Stimulated activated naive B cell treated with anti-CD40 and anti-IgM and Interleukin-4, amounts not matched to agents 10 μg/mL and 1 μg/mL and 100 μg/mL, for 72 hours (primary cell): ENCODE results near the gene THEM5.
"Not testable (repeated sequence)": the region's sequence is repeated elsewhere in the genome, so short reads cannot be mapped to it uniquely, and the experiment has no call there.

Experiments used
- ATAC-seq, 2 donors: fragments of 150-1000 bp; cut with Tn5 transposase; replicated peaks; 2 replicates each; pipeline ENCODE4 v1.10.0; 2021; ENCODE audit warnings: moderate library complexity in 1 of 2
- DNase-seq: peaks from one replicate; pipeline ENCODE4 v3.0.0; 2021
- H3K27ac Mint-ChIP-seq: one replicate; pipeline ENCODE4 v1.8.0; 2022; ENCODE audit warnings: mild to moderate bottlenecking, mixed read lengths
- H3K27me3 Mint-ChIP-seq, 2 donors: one replicate each; pipeline ENCODE4 v1.8.0; 2022; ENCODE audit warnings: mixed read lengths in 2 of 2
- H3K36me3 Mint-ChIP-seq, 2 donors: one replicate each; pipeline ENCODE4 v1.8.0; 2022; ENCODE audit warnings: mixed read lengths in 2 of 2, mild to moderate bottlenecking in 1 of 2
- H3K4me1 Mint-ChIP-seq, 2 donors: one replicate each; pipeline ENCODE4 v1.8.0; 2022; ENCODE audit warnings: mixed read lengths in 2 of 2, mild to moderate bottlenecking in 1 of 2
- H3K4me3 Mint-ChIP-seq, 2 donors: one replicate each; pipeline ENCODE4 v1.8.0; 2022; ENCODE audit warnings: mild to moderate bottlenecking in 2 of 2, mixed read lengths in 2 of 2, moderate library complexity in 1 of 2
- H3K9me3 Mint-ChIP-seq, 2 donors: one replicate each; pipeline ENCODE4 v1.8.0; 2022; ENCODE audit warnings: mixed read lengths in 2 of 2, mild to moderate bottlenecking in 1 of 2

THEM5 gene

GRCh38 chr1:151853411-151853943, at the start of gene THEM5:
Gene THEM5 (minus strand): TSS chr1:151853712. CDS start chr1:151853565, 147 bp downstream.
- peaks cover 24 to 35% of the 10 kb centered on the region in 2 donors for H3K27me3 Mint-ChIP-seq
- H3K4me3 Mint-ChIP-seq, result no peak within 1 kb of the TSS
- H3K36me3 Mint-ChIP-seq, result peaks cover 9 to 20% of the 10 kb centered on the region in 2 donors
- H3K9me3 Mint-ChIP-seq, result no peaks in the 10 kb centered on the region
- no peak within 1 kb of the TSS for H3K27ac Mint-ChIP-seq
- DNase-seq (no peak), ATAC-seq (no peak)
- peaks cover 10 to 12% of the 10 kb centered on the region in 2 donors for H3K4me1 Mint-ChIP-seq

GRCh38 chr1:151902858-151903257, 49.3 kb upstream of the THEM5 start:
- Mint-ChIP-seq H3K4me3 (no peak overlapping the region), H3K27me3 (no peaks in the 10 kb centered on the region), H3K36me3 (peaks cover 68 to 84% of the 10 kb centered on the region in 2 donors), H3K27ac (no peak overlapping the region), H3K4me1 (peaks cover 8 to 21% of the 10 kb centered on the region in 2 donors), H3K9me3 (peaks cover 20 to 29% of the 10 kb centered on the region in 2 donors)
- DNase-seq (no peak), ATAC-seq (no peak)

GRCh38 chr1:151900804-151901203, 47.3 kb upstream of the THEM5 start:
- peaks cover 20 to 22% of the 10 kb centered on the region in 2 donors for H3K9me3 Mint-ChIP-seq
- H3K4me3 Mint-ChIP-seq, ATAC-seq, H3K27ac Mint-ChIP-seq, DNase-seq, H3K27me3 Mint-ChIP-seq: not testable (repeated sequence)
- H3K4me1 Mint-ChIP-seq, result peaks cover 8 to 19% of the 10 kb centered on the region in 2 donors
- H3K36me3 Mint-ChIP-seq, result peaks cover 53 to 70% of the 10 kb centered on the region in 2 donors

- no peak overlapping the region for H3K4me3 Mint-ChIP-seq
- no peaks in the 10 kb centered on the region for H3K27me3 Mint-ChIP-seq
- H3K36me3 Mint-ChIP-seq, result peaks cover 44 to 65% of the 10 kb centered on the region in 2 donors
- no peak for DNase-seq
- H3K4me1 Mint-ChIP-seq, result peaks cover 6 to 12% of the 10 kb centered on the region in 2 donors
- H3K27ac Mint-ChIP-seq, result no peak overlapping the region
- H3K9me3 Mint-ChIP-seq, result peaks cover 19 to 20% of the 10 kb centered on the region in 2 donors
- no peak for ATAC-seq
These were observed 45.0 kb upstream of the THEM5 start for GRCh38 chr1:151898519-151898991.

GRCh38 chr1:151897991-151898431, 44.5 kb upstream of the THEM5 start:
- Mint-ChIP-seq H3K27me3 (no peaks in the 10 kb centered on the region), H3K4me1 (peaks cover 6 to 12% of the 10 kb centered on the region in 2 donors), H3K36me3 (peaks cover 47 to 68% of the 10 kb centered on the region in 2 donors), H3K27ac (no peak overlapping the region), H3K9me3 (peaks cover 19 to 20% of the 10 kb centered on the region in 2 donors), H3K4me3 (no peak overlapping the region)
- no peak for DNase-seq
- no peak for ATAC-seq

DNA sequence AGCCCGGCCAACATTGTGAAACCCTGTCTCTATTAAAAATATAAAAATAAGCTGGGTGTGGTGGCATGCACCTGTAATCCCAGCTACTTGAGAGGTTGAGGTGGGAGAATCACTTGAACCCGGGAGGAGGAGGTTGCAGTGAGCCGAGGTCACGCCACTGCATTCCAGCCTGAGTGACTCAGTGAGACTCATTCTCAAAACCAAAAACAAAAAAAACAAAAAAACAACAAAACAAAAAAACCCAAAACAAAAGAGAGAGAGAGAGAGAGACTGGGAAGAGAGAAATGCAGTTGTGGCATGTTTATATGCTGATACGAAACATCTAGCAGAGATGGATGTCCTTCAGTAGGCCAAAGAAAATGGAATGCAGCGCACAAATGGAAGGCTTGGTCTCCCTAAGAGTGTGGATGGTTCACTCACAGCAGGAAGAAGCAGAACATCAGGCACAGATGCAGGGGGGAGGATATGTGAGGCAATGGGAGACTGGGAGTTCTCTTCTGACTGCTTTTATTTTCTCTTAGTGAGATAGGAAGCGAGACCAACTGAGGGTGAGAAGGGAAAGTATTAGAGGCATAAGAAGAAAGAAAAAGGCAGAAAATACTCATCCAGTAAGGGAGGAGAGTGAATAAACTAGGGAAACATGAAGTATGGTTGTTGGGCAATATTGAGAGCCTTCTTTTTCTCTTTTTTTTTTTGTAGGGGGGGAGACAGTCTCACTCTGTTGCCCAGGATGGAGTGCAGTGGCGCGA, 39.8 kb upstream of the THEM5 start:
- H3K27ac Mint-ChIP-seq, result no peak overlapping the region
- H3K27me3 Mint-ChIP-seq, result no peaks in the 10 kb centered on the region
- DNase-seq (no peak), ATAC-seq (no peak)
- H3K4me3 Mint-ChIP-seq, result no peak overlapping the region
- H3K4me1 Mint-ChIP-seq, result peaks cover 0 to 4% of the 10 kb centered on the region in 2 donors
- H3K9me3 Mint-ChIP-seq, result no peaks in the 10 kb centered on the region
- H3K36me3 Mint-ChIP-seq, result peaks cover 37 to 57% of the 10 kb centered on the region in 2 donors

GRCh38 chr1:151892190-151892589, 38.7 kb upstream of the THEM5 start:
- H3K27ac Mint-ChIP-seq, result no peak overlapping the region
- no peaks in the 10 kb centered on the region for H3K9me3 Mint-ChIP-seq
- H3K4me3 Mint-ChIP-seq, result no peak overlapping the region
- no peaks in the 10 kb centered on the region for H3K4me1 Mint-ChIP-seq
- ATAC-seq (no peak), DNase-seq (no peak)
- no peaks in the 10 kb centered on the region for H3K27me3 Mint-ChIP-seq
- H3K36me3 Mint-ChIP-seq, result peaks cover 43 to 58% of the 10 kb centered on the region in 2 donors

DNA sequence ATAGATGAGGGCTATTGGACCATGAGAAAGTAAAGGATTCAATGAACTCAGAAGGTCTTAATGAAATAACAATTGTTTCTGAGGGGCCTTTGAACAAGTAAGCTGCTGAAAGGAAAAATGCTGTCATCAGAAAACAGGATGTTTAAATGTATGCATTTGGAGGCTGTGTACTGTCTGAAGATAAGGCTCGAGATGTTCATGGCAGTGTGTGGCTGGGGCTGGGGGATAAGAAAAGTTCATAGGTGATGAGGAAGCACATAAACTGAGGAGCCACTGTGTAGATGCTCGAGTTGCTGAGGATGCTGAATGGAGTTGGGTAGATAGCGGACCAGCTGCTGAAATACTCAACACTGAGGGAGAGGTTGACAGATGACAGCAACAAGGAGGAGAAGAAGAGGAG, 38.0 kb upstream of the THEM5 start:
- Mint-ChIP-seq H3K4me1 (no peaks in the 10 kb centered on the region), H3K27me3 (no peaks in the 10 kb centered on the region), H3K27ac (no peak overlapping the region), H3K9me3 (no peaks in the 10 kb centered on the region), H3K4me3 (no peak overlapping the region), H3K36me3 (peaks cover 46 to 64% of the 10 kb centered on the region in 2 donors)
- ATAC-seq, result no peak
- DNase-seq, result no peak

GRCh38 chr1:151888972-151889570, 35.6 kb upstream of the THEM5 start:
- H3K4me1 Mint-ChIP-seq, result no peaks in the 10 kb centered on the region
- no peak overlapping the region for H3K4me3 Mint-ChIP-seq
- ATAC-seq (peak; percentile 38 to 45), DNase-seq (no peak)
- H3K27me3 Mint-ChIP-seq, result no peaks in the 10 kb centered on the region
- H3K36me3 Mint-ChIP-seq, result peaks cover 48 to 56% of the 10 kb centered on the region in 2 donors
- H3K9me3 Mint-ChIP-seq, result no peaks in the 10 kb centered on the region
- no peak overlapping the region for H3K27ac Mint-ChIP-seq

DNA sequence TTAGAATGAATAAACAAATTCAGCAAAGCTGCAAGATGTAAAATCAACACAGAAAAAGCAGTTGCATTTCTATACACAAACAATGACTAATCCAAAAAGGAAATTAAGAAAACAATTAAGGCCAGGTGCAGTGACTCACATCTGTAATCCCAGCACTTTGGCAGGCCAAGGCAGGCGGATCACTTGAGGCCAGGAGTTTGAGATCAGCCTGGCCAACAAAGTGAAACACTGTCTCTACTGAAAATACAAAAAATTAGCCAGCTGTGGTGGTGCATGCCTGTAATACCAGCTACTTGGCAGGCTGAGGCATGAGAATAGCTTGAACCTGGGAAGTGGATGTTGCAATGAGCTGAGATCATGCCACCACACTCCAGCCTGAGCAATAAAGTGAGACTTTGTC, 33.5 kb upstream of the THEM5 start:
- ATAC-seq (no peak), DNase-seq (no peak)
- Mint-ChIP-seq H3K27me3 (no peaks in the 10 kb centered on the region), H3K9me3 (peaks cover 4 to 6% of the 10 kb centered on the region in 2 donors), H3K27ac (no peak overlapping the region), H3K4me1 (peaks cover 8 to 10% of the 10 kb centered on the region in 2 donors), H3K4me3 (no peak overlapping the region), H3K36me3 (peaks cover 42 to 47% of the 10 kb centered on the region in 2 donors)

DNA sequence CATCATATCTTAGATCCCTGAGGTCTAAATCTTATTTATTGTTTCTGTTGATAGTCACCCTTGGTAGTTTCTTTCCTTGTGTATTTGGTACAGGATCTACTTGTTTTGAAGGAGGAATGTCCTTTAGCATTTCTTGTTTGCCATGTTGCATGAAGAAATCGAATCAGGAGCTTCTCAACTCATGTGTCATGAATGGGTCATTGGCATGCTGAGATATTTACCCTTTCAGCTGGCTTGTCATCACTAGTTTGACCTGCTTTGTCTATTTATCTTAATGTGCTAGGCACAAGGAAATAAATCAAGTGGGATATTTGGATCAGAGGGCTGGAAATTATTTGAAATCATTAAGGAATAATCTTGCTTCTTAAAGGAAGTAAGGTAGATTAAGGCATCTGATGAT, 32.0 kb upstream of the THEM5 start:
- Mint-ChIP-seq H3K36me3 (peaks cover 30 to 41% of the 10 kb centered on the region in 2 donors), H3K27me3 (no peaks in the 10 kb centered on the region), H3K9me3 (peaks cover 4 to 6% of the 10 kb centered on the region in 2 donors), H3K4me3 (no peak overlapping the region), H3K27ac (no peak overlapping the region), H3K4me1 (peaks cover 10 to 18% of the 10 kb centered on the region in 2 donors)
- no peak for ATAC-seq
- DNase-seq, result no peak

- Mint-ChIP-seq H3K27ac (peak overlapping the region; percentile 67), H3K36me3 (peaks cover 30 to 39% of the 10 kb centered on the region in 2 donors), H3K4me1 (peaks cover 10 to 18% of the 10 kb centered on the region in 2 donors)
- H3K4me3 Mint-ChIP-seq, H3K9me3 Mint-ChIP-seq, DNase-seq, H3K27me3 Mint-ChIP-seq, ATAC-seq: not testable (repeated sequence)
These were observed 31.4 kb upstream of the THEM5 start for GRCh38 chr1:151884879-151885278.

GRCh38 chr1:151884445-151884844, 30.9 kb upstream of the THEM5 start:
- peaks cover 29 to 37% of the 10 kb centered on the region in 2 donors for H3K36me3 Mint-ChIP-seq

DNA sequence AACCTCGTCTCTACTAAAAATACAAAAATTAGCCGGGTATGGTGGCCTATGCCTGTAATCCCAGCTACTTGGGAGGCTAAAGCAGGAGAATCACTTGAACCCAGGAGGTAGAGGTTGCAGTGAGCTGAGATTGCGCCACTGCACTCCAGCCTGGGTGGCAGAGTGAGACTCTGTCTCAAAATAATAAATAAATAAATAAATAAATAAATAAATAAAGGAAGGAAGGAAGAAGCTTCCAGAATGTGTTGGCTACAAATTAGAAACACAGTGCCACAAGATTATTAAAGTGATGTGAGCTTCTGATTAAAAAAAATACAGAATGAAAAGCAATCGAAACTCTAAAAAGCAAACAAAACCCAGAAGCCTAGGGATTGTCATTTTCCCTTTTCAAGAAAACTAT, 30.4 kb upstream of the THEM5 start:
- ATAC-seq, H3K9me3 Mint-ChIP-seq, H3K27me3 Mint-ChIP-seq, H3K4me3 Mint-ChIP-seq, DNase-seq, H3K27ac Mint-ChIP-seq: not testable (repeated sequence)
- H3K4me1 Mint-ChIP-seq, result peaks cover 10 to 18% of the 10 kb centered on the region in 2 donors
- peaks cover 26 to 33% of the 10 kb centered on the region in 2 donors for H3K36me3 Mint-ChIP-seq

More at GRCh38 chr1:151884445-151884844, 30.9 kb upstream of the THEM5 start:
- peaks cover 10 to 18% of the 10 kb centered on the region in 2 donors for H3K4me1 Mint-ChIP-seq
- not testable (repeated sequence) for H3K27me3 Mint-ChIP-seq, H3K9me3 Mint-ChIP-seq, H3K4me3 Mint-ChIP-seq, DNase-seq
- H3K27ac Mint-ChIP-seq, result peak overlapping the region; percentile 67
- ATAC-seq, result peak; percentile 79 to 92
